ENCODE results near the gene FAM241A. TPM values are rescaled to one million over a fixed set of nuclear protein-coding genes. Genes with fewer than 3 reads are reported as not detected.

FAM241A gene
- total RNA-seq, 1 experiment from 2014 or later = 2.2 TPM

DNA sequence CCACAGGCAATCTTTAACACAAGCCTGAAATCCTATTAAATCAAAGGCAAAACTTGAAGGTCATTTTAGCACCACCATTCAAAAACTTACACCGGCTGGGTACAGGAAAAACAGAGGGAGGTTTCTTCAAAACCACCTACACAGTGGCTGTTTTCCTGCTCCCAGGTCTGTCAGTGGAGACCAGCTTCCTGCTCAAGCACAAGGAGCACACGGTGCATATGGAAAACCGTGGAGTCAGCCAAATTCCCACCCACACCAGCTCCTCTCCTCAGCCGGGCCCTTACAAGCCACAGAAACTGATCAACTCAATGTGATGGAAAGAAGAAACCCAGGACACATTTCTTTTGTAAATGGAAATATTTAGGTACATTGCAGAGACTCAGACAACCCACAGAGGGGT, 14.3 kb upstream of the FAM241A start:
- Histone ChIP-seq H3K79me2 (ENCODE audit: low read length) (no peaks in the 10 kb centered on the region), H3K27me3 (ENCODE audit: low read length) (no peaks in the 10 kb centered on the region), H3K9me2 (replicated peaks; ENCODE audit: low read length) (no peaks in the 10 kb centered on the region), H3F3A (ENCODE audit: low read length, unreplicated experiment) (no peaks in the 10 kb centered on the region), H3K27ac (ENCODE audit: low read length) (no peak overlapping the region), H3K36me3 (ENCODE audit: low read depth, low read length) (no peaks in the 10 kb centered on the region), H3K9ac (ENCODE audit: low read length) (no peak overlapping the region), H4K20me1 (ENCODE audit: low read length) (no peaks in the 10 kb centered on the region), H3K9me3 (ENCODE audit: low read length) (no peaks in the 10 kb centered on the region), H3K4me3 (ENCODE audit: low read length) (no peak overlapping the region), H3K4me2 (ENCODE audit: low read length) (no peak overlapping the region), H3K4me1 (ENCODE audit: insufficient read depth, low read length) (peaks cover 15% of the 10 kb centered on the region), H2AFZ (ENCODE audit: low read length) (no peak overlapping the region)
- intact Hi-C loops (cut with micrococcal nuclease) = no loop called here
- ChIA-PET CTCF (no interaction called here), POLR2A (ENCODE audit: unreplicated experiment) (no interaction called here)
- ATAC-seq = no peak
- TF ChIP-seq EZH2phosphoT487 (IDR thresholded peaks at IDR 0.05; ENCODE audit: borderline replicate concordance, low read length) (no peak), CTCF (conservative IDR thresholded peaks at IDR 0.05; ENCODE audit: low read depth, low read length) (no peak), EZH2 (IDR thresholded peaks at IDR 0.05; ENCODE audit: low read length, unreplicated experiment) (no peak)
- BruUV-seq (replicated peaks) = no TSS peak
- DNase-seq = no peak

GRCh38 chr4:112136551-112136950, 8.7 kb upstream of the FAM241A start:
- Histone ChIP-seq H3F3A (ENCODE audit: low read length, unreplicated experiment) (no peaks in the 10 kb centered on the region), H3K79me2 (ENCODE audit: low read length) (no peaks in the 10 kb centered on the region), H3K4me1 (ENCODE audit: insufficient read depth, low read length) (no peaks in the 10 kb centered on the region), H4K20me1 (ENCODE audit: low read length) (no peaks in the 10 kb centered on the region), H3K9me2 (replicated peaks; ENCODE audit: low read length) (no peaks in the 10 kb centered on the region), H3K4me2 (ENCODE audit: low read length) (no peak overlapping the region), H3K9ac (ENCODE audit: low read length) (no peak overlapping the region), H2AFZ (ENCODE audit: low read length) (no peak overlapping the region), H3K9me3 (ENCODE audit: low read length) (no peaks in the 10 kb centered on the region), H3K27ac (ENCODE audit: low read length) (no peak overlapping the region), H3K36me3 (ENCODE audit: low read depth, low read length) (no peaks in the 10 kb centered on the region), H3K27me3 (ENCODE audit: low read length) (no peaks in the 10 kb centered on the region), H3K4me3 (ENCODE audit: low read length) (no peak overlapping the region)
- BruUV-seq (replicated peaks) = no TSS peak
- ATAC-seq (no peak), DNase-seq (no peak)
- no peak for TF ChIP-seq EZH2 (IDR thresholded peaks at IDR 0.05; ENCODE audit: low read length, unreplicated experiment)
- no peak for TF ChIP-seq CTCF (conservative IDR thresholded peaks at IDR 0.05; ENCODE audit: low read depth, low read length)
- no peak for TF ChIP-seq EZH2phosphoT487 (IDR thresholded peaks at IDR 0.05; ENCODE audit: borderline replicate concordance, low read length)
- intact Hi-C loops (cut with micrococcal nuclease) = no loop called here
- CTCF ChIA-PET = no interaction called here
- POLR2A ChIA-PET (ENCODE audit: unreplicated experiment) = no interaction called here

- Histone ChIP-seq H2AFZ (ENCODE audit: low read length) (no peak overlapping the region), H3K4me3 (ENCODE audit: low read length) (no peak overlapping the region), H3K9me2 (replicated peaks; ENCODE audit: low read length) (no peaks in the 10 kb centered on the region), H3K4me1 (ENCODE audit: insufficient read depth, low read length) (no peaks in the 10 kb centered on the region), H3K9me3 (ENCODE audit: low read length) (no peaks in the 10 kb centered on the region), H3K79me2 (ENCODE audit: low read length) (no peaks in the 10 kb centered on the region), H3K9ac (ENCODE audit: low read length) (no peak overlapping the region), H3K27me3 (ENCODE audit: low read length) (no peaks in the 10 kb centered on the region), H3K4me2 (ENCODE audit: low read length) (no peak overlapping the region), H3F3A (ENCODE audit: low read length, unreplicated experiment) (no peaks in the 10 kb centered on the region), H3K27ac (ENCODE audit: low read length) (no peak overlapping the region), H3K36me3 (ENCODE audit: low read depth, low read length) (no peaks in the 10 kb centered on the region), H4K20me1 (ENCODE audit: low read length) (no peaks in the 10 kb centered on the region)
- ChIA-PET CTCF (no interaction called here), POLR2A (ENCODE audit: unreplicated experiment) (no interaction called here)
- DNase-seq (no peak), ATAC-seq (no peak)
- intact Hi-C loops (cut with micrococcal nuclease) = no loop called here
- no TSS peak for BruUV-seq (replicated peaks)
- TF ChIP-seq EZH2 (IDR thresholded peaks at IDR 0.05; ENCODE audit: low read length, unreplicated experiment) = no peak
- no peak for TF ChIP-seq EZH2phosphoT487 (IDR thresholded peaks at IDR 0.05; ENCODE audit: borderline replicate concordance, low read length)
- TF ChIP-seq CTCF (conservative IDR thresholded peaks at IDR 0.05; ENCODE audit: low read depth, low read length) = no peak
Observed at GRCh38 chr4:112138538-112138937, 6.7 kb upstream of the FAM241A start.
